GM18907 (cell line): Measurements from ENCODE around the gene PSMA5.
A peak's percentile ranks its signal among the peaks of the same experiment; 100 is the strongest.
"Not testable (repeated sequence)": the region's sequence is repeated elsewhere in the genome, so short reads cannot be mapped to it uniquely, and the experiment has no call there.

Experiments used
- ATAC-seq: cut with Tn5 transposase; IDR thresholded peaks from one replicate; pipeline ENCODE4 v1.9.1; 2021; ENCODE audit warnings: mild to moderate bottlenecking, moderate library complexity; ENCODE audit not compliant: unreplicated experiment

The PSMA5 gene

DNA sequence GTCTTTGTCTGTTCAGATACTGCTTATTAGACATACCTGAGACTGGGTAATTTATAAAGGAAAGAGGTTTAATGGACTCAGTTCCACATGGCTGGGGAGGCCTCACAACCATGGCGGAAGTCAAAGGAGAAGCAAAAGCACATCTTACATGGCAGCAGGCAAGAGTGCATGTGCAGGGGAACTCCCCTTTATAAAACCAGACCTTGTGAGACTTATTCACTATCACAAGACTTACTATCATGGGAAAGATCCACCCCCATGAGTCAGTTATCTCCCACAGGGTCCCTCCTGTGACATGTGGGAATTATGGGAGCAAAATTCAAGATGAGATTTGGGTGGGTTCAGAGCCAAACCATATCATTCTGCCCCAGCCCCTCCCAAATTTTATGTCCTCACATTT, 7.1 kb upstream of the PSMA5 start:
- no peak for ATAC-seq

DNA sequence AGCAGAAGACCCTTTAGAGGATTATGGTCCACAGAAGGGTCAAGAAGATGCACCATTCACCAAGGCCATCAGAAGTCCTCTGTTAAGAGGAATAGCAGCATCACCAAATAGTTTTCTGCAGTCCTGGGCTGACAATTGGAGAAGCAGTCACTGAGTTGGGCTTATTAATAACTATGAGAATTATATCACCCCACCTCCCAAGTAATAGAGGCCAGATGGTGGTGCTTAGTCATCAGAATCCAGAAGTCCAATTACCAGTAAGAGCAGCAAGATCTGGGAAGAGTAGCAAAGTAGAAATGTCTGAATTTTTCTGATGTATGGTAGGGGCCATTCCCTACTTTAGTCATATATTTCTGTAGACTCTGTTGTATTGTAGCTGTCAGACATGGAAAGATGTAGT, 6.1 kb upstream of the PSMA5 start:
- no peak for ATAC-seq

DNA sequence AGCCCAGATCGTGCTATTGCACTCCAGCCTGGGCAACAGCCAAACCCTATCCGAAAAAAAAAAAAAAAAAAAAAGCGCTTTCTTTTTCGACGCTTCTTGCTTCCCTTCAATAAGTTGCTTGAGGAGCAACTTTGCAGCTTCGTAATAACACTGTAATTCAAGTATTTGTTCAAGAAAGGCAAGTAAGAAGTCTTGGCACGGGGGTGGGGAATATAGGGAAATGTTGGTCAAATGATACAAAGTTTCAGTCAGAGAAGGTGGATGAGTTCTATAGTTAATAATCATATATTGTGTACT, 871 bp upstream of the PSMA5 start:
- no peak for ATAC-seq

DNA sequence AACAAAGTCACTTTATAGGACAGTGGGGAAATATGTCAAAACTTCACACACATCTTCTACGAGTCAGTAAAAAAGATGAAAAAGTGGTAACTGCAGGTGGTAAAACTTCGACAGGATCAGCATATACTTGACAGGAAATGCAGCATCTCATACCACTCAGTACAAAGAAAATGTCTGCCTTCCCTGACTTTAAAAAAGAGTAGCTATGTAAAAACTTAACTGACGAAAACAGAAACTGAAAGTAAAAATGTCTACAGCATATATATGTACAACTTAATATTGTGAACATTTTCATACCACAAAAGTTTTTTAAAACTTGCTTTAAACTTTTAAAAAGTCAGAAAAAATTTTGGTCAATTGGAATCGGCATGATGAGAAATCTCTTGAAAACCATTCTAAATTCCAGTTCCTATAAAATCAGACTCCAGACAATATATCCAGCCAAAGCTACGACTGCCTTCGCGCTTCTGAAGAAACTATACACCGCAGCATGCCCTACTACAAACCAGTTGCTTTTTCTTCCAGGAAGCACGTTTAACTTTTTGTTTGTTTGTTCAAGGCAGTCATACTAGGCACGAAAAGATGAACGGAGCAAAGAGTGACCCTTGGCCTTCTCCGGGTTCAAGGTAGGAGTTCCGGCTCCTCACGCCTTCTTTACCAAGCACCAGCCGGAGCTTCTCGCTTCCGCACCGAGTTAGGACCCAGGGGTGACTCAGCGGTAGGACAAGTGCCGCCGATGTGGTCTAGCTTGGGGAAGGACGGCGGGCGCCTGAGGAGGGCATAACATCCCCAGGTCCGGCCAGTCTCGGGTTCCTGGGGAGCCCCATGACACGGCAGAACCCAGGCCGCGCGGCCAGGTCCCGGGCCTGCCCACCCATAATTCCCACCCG, 612 bp downstream of the PSMA5 start:
- peak; percentile 43 for ATAC-seq

DNA sequence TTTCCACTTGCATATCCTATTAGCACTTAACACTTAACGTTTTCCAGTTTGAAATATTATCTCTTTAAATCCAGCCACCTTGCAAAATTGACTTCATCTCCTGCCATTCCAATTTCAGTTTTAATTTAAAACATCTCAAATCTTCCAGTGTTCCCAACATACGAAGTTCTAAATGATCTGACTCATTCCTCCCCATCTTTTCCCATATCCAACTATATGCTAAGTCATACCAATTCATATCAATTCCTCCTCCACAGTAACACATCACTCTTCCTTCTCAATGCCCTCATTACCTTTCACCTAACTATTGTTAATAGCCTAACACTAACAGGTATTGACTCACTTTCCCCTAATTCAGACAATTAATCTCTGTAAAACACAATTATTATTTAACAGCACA, 2.8 kb downstream of the PSMA5 start:
- no peak for ATAC-seq

DNA sequence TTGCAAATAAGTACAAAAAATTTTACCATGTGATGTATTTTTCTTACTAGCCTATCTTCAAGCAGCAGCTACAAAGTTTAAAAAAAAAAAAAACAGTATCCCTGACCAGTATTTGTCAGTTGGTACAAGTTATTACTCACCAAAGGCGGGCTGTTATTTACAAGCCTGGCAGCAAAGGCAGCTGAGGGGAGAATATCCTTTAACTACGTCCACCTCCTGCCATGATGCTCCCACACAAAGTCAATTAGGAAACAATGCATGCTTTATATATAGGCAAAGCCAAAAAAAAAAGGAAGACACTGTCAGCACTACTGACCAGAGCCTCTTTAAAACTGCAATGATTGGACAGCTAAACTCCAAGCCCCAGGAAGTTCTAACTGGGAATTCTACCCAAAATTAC, 13.7 kb downstream of the PSMA5 start:
- no peak for ATAC-seq

- no peak for ATAC-seq
These were observed 21.4 kb downstream of the PSMA5 start for GRCh38 chr1:109404838-109405237.

DNA sequence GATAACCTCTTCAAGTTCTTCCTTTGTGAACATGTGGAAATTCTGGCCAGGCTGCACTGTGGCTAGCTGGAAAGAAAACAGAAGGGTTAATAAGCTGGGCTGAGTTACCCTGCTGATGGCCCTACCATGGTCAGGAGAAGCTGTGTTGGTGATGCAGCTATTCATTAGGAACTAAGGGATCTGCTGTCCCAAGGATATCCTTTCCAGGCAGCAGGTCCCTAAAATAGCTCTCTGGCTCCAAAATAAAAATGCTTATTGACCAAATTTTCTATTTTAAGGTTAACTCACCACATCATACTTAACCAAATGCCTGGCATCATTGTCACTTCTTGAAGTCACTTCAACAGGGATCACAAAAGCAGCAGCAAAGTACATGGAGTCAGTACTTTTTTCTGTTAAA, 24.2 kb downstream of the PSMA5 start:
- ATAC-seq: no peak

DNA sequence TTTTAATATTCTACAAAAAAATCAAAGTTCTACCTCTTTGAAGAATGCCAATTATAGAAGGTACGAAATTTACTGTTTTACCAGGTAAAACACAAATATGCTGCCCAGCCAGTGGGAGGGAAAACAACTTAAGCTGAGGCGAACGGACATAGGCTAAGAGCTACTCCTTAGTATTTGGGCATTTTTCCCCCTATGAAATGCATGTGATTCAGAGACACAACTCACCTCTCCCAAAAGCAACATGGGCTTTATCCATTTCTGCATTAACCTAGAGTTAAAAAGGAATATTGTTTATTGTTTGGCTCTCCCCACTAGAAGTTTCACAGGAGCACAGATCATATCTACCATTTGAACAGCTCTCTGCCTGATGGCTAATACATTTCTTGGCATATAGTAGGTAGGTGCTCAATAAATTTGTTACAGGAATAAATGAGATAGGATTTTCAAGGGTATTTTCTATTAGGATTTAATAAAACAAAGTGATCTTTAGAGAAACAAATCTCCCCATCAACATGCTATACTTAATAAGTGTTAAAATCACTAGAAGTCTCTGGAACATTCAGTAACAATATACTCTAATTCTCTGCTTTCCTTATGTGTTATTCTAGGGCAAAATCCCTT, 26.1 kb downstream of the PSMA5 start:
- no peak for ATAC-seq

- no peak for ATAC-seq
These were observed 26.8 kb downstream of the PSMA5 start for GRCh38 chr1:109399326-109399957.

DNA sequence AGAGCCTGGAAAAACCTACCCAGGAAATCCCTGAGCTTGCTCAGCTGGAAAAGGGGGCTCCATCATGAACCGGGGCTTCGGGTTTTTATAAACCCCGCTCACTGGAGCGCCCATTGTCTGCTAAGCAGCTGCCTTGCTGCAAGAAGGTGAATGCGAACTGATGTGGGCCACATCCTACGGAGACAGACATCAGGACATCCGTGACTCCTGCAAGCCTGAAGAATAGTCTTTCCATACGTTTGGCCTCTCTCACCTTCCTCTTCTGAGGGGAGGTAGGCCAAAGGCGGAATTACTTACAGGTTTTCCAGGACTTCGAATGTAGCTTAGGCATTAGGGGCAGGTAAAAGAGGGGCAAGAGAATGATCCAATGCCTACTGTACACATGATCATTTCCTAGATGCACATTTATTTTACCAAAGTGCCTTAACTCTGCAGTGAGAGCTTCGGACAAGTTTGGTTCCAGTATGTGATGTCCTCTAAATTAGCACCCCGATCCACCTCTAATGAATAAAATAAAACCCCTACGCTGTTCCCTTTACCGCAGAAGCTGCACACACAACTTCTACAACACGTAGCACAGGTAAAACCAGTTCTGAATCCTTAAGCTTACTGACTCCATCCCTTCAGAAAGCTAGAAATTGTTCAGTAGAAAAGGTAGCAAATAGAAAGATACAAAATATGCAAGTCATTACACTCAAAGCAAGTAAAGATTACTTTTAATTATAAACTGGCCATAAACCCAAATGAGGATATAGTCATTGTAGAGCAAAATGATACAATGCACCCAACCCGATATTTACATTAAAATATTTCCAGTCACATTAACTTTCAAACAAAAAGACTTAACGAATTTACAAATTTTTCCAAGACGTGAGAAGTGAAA, 27.7 kb downstream of the PSMA5 start:
- ATAC-seq: no peak

GRCh38 chr1:109397581-109398342, 28.5 kb downstream of the PSMA5 start, which contains the start of gene SORT1:
TSS of gene SORT1 (minus strand) at chr1:109397918. CDS start at chr1:109397892, 26 bp downstream.
- ATAC-seq: peak; percentile 80

GRCh38 chr1:109396871-109397580, 29.2 kb downstream of the PSMA5 start:
- ATAC-seq: peak; percentile 29

- no peak for ATAC-seq
These were observed 29.8 kb downstream of the PSMA5 start for GRCh38 chr1:109396513-109396839.

DNA sequence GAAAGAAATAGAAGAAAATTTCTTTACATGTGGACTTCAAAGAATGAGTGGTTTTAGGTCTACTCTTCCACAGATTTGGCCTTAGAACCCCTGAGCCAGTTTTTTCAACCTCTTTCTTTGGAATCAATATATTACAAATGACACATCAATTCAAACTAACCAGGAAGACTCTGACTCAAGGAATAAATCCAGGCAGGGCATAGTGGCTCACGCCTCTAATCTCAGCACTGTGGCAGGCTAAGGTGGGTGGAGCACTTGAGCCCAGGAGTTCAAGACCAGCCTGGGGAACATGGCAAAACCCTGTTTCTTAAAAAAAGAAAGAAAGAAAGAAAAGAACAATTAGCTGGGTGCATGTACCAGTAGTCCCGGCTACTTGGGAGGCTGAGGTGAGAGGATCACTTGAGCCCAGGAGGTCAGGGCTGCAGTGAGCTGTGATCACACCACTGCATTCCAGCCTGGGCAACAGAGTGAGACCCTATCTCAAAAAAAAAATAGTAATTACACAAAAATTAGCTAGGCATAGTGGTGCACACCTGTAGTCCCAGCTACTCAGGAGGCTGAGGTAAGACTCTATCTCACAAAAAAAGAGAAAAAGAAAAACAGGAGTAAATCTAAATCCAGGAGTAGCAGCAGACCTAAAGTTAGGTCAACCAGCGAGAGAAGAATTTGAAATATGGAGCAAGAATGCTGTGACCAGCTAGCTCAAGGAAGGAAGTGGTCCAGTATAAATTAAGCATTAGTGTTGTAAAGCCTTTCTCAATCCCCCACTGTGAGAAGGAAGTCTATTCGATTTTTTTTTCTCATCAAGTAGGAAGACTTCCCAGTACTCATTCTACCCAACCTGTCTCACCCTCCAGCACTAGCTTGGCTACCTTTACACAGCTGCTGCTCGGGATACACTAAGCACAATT, 30.4 kb downstream of the PSMA5 start:
- ATAC-seq: no peak

GRCh38 chr1:109395282-109395599, 31.0 kb downstream of the PSMA5 start:
- ATAC-seq: not testable (repeated sequence)

GRCh38 chr1:109394591-109395281, 31.5 kb downstream of the PSMA5 start:
- no peak for ATAC-seq

- ATAC-seq: no peak
These were observed 32.5 kb downstream of the PSMA5 start for GRCh38 chr1:109393617-109394233.
